NCI-H1092 (cell line): ENCODE results near the gene AHRR.

ENCODE experiments used
- DNase-seq: peaks from one replicate; lab custom pipeline; 2025; lab: John Stamatoyannopoulos, UW

AHRR gene

DNA sequence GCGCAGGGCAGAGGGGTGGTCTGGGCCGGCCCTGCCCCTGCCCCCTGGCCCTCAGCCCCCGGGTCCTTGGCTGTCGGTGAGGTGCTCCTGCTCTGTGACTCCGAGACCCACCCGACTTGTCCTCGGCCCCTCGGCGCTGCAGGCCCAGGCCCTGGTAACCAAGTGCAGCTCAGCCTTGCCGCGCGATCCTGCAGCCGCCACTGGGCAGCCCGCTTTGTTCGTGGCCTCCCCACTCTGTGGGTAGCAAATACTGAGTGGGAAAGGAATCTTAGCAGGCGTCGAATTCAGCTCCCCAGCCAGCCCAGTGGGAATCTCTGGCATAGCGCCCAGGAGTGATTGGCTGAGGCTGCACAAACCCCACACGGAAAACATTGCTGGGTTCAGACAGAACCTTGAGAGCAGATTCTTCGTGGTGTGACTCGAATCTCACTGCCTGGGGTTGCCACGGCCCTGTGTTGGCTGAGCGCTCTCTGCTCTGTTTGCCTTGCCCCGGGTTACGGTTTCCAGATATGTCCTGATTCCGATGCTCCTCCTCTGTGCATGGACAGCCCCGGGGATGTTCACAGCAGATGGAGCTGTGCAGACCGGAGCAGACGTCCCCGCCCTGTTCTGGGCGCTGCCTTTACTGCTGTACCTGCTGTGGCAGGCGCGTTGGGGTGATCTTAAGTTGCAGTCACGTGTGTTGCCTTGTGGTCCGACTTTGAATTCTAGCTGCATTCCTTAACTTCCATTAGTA, 108.1 kb downstream of the AHRR start:
- no peak for DNase-seq

DNA sequence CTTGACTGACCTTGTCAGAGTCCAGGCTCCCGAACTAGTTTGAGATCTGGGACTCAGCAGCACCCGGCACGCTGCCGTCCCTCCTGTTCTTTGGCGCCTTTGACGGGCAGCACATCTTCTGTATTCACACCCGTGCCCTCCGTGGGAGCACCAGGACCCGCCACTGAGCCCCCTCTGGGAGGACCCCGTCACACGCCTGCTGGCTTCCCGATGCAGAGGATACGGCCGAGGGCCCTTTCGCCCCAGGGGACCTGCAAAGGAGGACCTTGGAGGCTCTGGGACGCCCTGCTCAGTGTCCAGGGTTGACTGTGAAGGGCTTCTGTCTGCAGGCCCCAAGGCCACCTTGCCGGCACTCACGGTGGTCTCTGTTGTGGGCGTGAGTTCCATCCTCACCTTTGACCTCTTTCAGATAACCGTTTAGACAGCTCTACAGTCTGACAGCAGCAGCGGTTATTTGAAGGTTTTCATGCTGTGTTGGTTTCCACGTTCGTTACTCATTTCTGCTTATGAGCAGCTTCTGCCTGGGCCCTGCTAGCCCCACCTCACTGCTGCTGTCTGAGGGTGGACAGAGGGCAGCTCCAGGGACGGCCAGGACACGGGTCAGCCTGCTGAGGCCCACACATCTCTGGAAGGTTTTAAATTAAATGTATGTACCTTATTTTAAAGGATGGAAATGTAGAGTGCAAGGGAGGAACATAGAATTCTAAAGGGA, 108.9 kb downstream of the AHRR start:
- DNase-seq: no peak

DNA sequence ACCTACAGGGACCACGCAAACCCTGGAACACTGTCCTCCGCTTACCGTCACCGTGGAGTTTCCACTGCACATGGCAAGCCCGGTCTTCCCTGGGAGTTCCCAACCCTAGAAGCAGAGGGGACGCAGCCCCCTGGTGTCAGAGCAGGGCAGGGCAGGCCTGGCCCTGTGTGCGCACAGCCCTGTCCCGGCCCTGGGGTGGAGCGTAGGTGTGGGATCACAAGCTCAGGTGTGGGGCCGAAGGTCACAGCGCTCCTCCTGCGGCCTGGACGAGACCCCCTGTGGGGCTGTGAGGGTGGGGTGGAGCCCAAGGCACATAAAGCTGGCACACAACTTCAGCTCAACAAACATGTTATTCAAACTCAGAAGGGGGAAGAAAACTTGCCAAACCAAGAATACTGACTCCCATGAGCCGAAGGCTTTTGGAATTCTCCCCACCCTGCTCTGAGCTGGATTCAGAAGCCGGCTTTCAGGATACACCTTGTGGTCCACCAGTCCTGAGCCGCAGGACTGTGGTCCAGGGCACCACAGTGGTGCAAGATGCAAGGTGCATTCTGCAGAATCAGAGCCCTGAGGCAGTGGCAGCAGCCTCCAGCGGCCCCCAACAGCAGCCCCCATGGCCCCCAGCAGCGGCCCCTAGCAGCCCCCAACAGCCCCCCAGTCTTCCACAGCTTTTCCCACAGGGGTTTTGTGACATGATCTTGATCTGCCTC, 109.6 kb downstream of the AHRR start:
- DNase-seq: no peak

DNA sequence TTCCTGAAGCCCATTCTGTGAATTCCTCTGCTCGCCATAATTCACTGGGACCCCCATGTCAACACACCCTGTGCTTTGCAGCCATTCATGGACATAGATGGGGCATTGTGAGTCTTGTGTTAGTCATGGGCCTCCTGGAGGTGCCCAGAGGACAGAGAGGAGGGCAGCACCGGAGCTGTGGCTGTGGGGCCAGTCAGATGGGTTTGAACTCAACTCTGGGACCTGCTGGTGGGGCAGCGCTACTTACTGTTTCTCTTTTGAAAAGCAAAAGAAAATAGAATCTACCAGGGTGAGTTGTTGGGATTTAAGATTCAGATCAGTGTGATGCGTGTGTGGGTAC, 110.2 kb downstream of the AHRR start:
- no peak for DNase-seq

DNA sequence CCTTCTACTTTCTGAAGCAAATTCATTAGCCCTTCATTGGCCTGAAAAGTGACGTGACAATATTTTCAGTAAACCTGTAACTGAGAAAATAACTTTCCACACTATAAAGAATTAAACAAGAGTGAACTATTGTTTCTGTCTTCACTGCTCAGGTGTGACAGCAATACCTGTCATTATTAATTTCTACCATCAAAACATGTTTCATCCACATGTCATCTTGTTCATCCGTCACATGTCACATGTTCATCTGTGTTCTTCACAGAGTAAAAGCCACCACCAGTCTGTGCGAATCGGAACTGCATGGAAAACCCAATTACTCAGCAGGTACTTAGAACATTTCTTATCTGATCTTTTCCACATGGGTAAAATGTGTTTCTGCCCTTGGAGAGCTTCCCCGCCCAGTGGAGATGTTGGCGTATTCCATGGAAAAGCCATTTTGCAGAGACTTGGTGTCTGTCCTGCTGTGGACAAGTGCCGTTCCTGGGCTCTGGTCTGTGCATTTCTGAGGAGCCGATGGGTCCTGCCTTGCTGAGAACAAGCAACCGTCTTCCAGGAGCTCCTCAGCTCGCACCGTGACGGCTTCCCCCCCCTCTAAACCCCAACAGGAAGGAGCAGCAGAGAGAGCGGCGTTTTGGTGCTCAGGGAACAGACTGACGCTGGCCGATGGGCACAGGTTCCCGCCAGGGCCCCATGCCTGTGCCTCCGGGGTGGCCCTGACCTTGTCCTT, 110.8 kb downstream of the AHRR start:
- DNase-seq: no peak

DNA sequence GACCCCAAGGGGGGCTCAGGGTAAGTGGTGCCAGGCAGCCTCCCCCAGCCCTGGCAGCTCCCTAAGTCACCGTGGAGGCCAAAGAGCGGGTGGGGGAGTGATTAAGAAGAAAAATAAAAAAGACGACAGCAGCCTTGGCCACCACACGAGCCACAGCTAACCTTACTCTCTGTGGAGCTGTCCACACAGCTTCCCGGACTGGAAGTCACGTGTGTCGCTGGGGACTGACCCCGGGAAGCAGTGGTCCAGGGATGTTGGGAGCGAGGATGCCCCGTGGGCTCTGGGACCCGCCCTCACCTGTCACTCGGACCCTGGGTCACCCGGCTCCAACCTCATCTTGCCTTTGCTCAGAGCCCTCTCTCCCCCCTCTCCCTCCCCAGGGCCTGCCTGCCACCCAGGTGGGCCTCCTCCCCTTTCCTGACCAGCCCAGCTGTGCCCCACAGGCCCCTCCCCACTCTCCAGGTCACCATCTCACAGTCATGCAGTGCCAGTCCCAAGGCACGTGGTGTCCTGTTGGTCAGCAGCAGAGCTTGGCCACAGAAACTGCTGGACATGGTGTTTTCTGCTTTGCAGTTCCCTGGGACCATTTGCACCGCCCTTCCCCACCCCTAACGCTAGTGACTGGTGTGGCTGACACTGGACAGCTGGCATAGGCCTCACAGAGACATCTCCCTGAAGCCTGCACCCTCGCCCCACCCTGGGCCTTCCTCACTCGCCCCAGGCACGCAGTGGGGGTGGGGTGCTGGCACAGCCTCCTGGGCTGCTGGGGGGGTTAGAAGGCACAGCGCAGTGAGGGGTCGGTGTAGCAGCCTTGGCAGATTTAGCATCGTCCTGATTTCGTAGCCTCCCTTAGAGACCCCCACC, 111.6 kb downstream of the AHRR start:
- no peak for DNase-seq

DNA sequence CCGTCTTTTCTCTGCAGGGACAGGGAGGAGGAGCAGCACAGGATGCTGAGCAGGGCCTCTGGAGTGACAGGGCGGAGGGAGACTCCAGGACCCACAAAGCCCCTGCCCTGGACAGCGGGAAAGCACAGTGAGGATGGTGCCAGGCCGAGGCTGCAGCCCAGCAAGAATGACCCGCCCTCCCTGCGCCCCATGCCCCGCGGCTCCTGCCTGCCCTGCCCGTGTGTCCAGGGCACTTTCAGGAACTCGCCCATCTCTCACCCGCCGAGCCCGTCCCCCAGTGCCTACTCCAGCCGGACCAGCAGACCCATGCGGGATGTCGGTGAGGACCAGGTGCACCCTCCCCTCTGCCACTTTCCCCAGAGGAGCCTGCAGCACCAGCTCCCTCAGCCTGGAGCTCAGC, 112.3 kb downstream of the AHRR start:
- no peak for DNase-seq

DNA sequence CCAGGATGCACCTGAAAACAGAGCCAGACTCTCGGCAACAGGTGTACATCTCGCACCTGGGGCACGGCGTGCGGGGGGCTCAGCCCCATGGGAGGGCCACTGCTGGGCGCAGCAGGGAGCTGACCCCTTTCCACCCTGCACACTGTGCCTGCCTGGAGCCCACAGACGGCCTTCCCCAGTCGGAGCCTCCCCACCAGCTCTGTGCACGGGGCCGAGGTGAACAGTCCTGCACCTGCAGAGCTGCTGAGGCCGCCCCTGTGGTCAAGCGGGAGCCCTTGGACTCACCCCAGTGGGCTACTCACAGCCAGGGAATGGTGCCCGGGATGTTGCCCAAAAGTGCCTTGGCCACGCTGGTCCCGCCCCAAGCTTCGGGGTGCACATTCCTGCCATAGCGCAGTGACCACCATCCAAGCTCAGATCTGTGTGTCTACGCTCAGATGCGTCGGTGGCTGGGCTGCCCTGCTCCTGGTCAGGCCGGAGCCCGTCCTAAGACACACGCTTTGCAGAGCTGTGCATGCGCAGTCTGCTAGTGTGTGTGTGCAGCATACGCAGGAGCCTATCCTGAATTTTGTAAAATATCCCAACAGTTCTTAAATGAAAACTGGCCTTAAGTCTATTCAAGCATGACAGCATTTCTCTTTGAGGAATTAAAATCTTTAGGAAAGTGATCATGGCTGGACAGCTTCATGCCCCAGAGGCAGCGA, 113.1 kb downstream of the AHRR start:
- no peak for DNase-seq

DNA sequence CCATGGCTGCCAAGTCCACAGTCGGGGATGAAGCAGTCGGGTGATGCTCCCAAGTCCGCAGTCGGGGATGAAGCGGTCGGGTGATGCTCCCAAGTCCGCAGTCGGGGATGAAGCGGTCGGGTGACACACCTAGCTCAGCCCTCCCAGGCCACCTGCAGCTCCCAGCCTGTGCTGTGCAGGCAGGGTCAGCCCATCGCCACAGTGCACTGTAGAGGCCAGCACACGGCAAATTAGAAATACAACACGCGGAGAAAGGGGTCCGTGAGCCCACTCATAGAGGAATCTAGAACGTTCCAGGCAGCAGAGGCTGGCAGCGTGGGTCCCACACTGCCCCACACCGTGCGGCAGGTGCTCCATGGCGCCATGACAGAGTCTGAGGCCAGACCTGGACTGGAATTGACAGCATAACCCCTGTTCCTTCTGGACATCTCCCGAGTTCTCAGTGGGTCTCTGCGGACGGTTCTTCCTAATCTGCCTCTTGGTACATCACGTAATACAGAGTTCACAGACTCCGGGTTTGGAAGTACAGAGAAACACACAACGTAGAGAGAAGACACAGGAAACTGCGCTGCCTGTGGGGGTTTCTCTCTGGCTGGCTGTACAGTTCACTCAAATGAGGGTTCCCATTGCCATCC, 113.8 kb downstream of the AHRR start:
- no peak for DNase-seq

DNA sequence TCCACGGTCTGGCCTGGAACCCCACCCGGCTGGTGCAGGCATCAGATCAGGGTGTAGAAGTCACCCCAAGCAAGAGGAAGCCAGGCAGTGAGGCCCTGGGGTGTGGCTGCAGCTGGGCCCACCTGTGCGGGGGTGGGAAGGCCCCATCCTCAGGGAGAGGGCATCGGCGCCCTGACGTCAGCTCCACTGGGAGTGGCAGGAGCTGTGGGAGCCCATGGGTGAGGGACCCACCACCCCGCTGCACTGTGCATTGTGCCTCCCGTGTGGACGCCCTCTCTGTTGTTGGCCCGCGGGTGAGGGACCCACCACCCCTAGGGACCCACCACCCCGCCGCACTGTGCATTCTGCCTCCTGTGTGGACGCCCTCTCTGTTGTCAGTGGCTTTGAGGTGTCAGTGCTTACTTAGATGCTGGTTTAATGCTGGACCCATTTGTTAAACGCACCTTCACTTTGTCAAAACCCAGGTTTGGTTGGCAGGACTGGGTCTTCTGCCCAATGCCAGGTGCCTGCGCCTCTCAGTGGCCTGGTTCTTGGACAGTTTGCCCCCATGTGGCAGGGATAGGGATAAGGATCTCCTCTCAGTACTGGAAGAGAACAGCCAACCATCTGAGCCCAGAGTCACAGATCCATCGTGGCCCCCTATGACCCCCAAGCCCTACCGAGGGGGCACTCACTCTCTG, 114.6 kb downstream of the AHRR start:
- DNase-seq: no peak

DNA sequence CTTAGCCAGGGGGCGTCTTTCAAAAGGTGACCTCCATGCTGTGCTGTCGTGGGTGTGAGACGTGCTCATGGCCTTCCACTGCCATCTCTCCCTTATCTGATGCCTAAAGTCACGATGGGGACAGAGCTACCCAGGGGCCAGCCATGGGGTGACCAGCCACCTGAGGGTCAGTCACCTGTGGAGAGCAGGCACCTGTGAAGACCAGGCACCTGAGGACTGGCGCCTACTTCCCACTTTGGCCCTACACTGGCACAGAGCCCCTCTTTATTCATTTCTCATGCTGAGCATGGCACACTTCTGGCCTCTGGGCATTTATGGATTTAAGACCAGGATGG, 115.1 kb downstream of the AHRR start:
- DNase-seq: no peak

DNA sequence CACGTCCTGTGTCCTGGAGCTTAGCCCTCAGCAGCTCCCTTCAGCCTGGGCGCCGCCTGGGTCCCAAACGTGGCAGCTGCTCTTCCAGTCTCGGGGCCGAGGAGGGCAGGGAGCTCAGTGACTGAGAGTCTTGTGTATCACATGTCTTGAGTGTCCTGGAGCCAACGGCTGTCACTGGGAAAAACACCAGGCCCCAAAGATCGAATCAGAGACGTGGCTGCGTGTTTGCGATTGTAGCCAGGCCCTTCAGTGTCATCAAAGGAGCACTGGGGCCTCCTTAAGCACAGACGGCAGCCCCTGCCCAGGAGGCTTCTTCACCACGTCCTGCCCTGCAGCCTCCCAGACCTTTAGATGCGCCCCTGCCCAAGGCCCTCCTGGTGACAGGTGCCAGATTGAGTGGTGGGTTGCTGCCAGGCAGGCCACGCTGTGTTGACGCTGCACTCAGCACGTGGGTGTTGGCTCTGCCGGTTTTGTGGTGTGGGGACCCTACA, 115.8 kb downstream of the AHRR start:
- DNase-seq: no peak

DNA sequence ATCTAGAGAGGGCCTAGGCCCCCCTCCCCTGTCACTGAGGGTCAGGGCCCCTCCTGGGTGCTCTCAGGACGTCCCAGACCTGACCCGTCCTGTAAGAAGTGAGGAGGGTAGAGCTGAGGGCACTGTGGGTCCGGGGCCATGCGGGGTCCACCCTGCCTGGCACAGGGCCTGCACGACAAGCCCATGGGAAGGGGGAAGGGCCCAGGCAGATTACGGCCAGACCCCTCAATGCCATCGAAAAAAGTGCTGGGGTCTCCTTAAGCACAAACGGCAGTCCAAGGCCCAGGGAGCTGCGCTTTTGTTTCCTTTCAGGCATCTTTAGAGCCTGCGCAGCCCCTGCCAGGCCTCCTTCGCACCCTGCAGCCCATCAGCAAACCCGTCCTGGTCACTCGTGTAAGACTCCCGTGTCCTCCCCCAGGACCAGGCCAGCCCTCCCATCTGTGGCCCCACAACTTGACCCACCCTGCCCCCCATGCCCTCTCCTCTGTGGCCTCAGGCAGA, 117.0 kb downstream of the AHRR start:
- DNase-seq: no peak

DNA sequence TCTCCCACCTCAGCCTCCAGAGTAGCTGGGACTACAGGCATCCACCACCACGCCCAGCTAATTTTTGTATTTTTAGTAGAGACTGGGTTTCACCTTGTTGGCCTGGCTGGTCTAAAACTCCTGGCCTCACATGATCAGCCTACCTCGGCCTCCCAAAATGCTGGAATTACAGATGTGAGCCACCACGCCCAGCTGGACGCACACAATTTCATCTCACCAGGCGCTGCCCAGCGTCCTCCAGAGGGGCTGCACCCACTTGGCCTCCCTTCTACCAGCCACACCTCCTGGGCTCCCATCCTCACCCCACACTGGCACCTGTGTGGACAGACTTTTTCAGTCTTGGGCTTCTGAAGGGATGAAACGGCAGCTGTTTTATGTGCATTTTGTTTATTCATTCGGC, 117.7 kb downstream of the AHRR start:
- no peak for DNase-seq

DNA sequence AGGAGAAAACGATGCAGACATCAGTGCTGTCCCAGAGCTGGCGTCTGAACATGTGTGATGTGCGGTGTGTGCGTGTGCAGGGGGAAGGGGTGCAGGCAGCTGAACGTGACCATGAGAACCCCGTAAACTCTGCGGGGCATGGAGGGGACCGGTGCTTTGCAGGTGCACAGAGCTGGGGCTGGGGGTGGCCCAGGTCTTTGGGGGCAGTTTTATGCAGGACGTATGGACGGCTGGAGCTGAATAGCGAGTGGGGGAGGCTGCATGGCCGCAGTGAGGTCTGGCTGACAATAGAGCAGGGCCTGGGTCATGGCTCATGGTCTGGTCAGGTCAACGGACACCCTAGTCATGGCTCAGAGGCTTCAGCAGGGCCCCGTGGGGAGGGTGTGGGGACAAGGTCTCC, 118.1 kb downstream of the AHRR start:
- DNase-seq: no peak

DNA sequence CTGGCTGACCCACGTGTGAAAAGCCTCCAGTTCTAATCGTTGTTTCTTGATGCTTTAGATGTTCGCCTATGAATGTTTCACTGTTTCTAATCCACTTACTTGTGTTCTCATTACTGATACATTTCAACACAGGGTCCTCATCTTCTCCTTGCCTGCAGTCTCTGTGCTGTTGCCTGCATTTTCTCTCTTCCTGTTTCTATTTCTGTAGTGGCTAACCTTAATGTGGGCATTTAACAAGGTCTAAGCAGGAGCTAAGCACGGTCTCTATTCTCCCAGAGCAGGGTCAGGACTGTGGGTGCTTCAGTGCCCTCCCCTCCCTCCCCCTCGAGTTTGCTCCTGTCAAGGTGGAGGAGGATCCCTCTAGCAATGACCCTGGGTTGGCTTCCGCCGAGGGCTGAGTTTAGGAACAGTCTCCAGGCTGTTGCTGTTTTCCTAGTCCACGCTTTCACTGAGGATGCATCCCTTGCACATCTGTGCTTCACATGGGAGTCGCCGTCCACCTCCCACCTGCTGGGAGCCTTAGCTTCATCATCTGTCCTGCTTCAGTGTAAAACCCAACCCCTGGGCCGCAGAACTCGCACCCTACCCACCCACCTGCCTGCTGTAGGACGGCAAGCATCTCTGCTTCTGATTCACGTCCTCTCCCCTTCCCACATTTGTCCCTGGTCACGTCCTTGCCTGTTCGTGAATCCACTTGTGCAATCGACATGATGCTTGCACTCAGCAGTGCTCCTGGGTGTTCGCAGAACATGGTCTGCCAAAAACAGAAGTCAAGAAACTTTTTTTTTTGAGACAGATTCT, 119.1 kb downstream of the AHRR start:
- no peak for DNase-seq

DNA sequence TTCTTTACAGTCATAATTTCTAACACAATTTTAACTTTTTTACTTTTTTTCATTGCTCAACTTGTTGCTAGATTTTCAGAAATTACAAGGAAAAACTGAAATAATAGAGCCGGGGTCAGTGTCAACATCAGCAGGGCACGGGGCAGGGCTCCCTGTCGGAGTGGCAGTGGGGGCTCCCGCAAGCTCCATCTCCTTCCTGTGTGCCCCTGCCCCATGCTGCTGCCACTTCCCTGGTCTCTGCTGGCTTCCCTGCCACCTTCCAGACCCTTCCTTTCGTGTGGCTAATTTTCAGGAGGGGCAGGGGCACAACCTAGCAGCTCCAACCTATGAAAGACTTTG, 120.5 kb downstream of the AHRR start:
- no peak for DNase-seq

DNA sequence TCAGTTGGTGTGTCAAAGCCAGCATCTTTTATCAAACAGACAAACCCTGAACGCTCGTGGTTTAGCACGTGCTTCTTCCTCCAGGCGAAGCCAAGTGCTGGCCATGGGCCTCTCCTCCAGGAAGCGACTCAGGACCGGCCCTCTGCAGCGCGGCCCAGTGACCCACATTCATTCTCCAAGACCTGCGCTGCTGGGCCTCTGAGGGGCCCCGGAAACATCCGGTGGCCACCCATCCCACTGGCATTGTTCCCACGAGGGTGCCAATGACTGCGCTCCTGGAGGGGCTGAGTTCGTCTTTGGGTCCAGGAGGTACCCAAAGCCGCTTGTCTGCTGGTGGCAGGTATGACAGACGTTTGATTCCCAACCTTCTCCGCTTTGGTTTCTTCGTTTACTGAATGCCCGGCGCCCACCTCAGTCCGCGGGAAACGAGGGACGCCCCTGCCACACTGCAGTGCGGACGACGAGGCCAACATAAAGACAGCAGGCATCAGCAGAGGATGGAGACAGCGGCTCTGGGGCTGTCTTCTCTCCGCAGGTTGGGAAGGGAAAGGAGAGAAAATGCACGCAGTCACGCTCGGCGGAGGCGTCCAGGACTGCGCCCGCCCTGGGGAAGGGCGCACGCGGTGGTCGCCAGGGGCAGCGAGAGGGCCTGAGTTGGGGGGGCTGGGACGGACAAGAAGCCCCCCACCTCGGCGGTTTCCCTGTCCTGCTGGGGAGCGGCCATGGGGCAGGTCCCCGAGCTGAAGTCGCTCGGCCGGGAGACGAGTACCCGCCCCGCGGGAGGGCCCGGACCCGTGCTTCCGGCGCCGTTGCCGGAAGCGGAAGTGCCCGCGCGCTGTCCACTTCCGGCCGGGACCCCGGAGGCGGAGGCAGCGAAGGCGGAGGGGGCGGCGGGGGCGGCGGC, 121.1 kb downstream of the AHRR start, which contains the start of gene EXOC3:
EXOC3 (plus strand) TSS at position 842 of the 904 bp plus-strand sequence. CDS start 3,030 bp downstream, outside the sequence.
- peak; percentile 61 for DNase-seq
